Gastroesophageal sphincter (tissue), 4 donors: Measurements from ENCODE around the gene SF3A2. TPM values are rescaled to one million over a fixed set of nuclear protein-coding genes. Genes with fewer than 3 reads are reported as not detected.

ENCODE experiments used
- ATAC-seq: fragments of 150-250 bp; one replicate; pipeline ENCODE4 v1.9.1; 2016; ENCODE audit warnings: mild to moderate bottlenecking, moderate library complexity
- H3K27ac ChIP-seq, 4 donors: fragments of 200-600 bp; sonication (generic) in 3 of 4; 1 replicate in 3 of 4; 2 replicates in 1 of 4; pipeline ENCODE4 v1.5.1; 2016 to 2019
- H3K27me3 ChIP-seq: fragments of 200-600 bp; sonication (generic); one replicate; pipeline ENCODE4 v1.5.1; 2019
- H3K36me3 ChIP-seq, 2 donors: fragments of 200-600 bp; sonication (generic); one replicate each; pipeline ENCODE4 v1.5.1; 2019; ENCODE audit warnings: control low read depth in 1 of 2
- H3K4me1 ChIP-seq, 3 donors: fragments of 200-600 bp; sonication (generic); 1 replicate in 2 of 3; 2 replicates in 1 of 3; pipeline ENCODE4 v1.5.1; 2016 to 2019; ENCODE audit warnings: control low read depth in 2 of 3
- H3K4me3 ChIP-seq, 2 donors: fragments of 200-600 bp; sonication (generic); one replicate each; pipeline ENCODE4 v1.5.1; 2019; ENCODE audit warnings: mild to moderate bottlenecking in 1 of 2, moderate library complexity in 1 of 2
- H3K9me3 ChIP-seq, 3 donors: fragments of 200-600 bp; sonication (generic); one replicate each; pipeline ENCODE4 v1.5.1; 2017 to 2019; ENCODE audit warnings: control low read depth in 2 of 3
- EP300 ChIP-seq: sonication (generic); formaldehyde crosslinking; IDR thresholded peaks from one replicate; pipeline ENCODE4 v1.6.1; 2017; ENCODE audit warnings: antibody characterized with exemption, mild to moderate bottlenecking
- POLR2A ChIP-seq, 2 donors: fragments of 450-650 bp; IDR thresholded peaks; one replicate each; pipeline ENCODE4 v1.6.1; 2017; ENCODE audit warnings: antibody characterized with exemption in 2 of 2, mild to moderate bottlenecking in 2 of 2, moderate library complexity in 1 of 2
- POLR2AphosphoS5 ChIP-seq: sonication (generic); formaldehyde crosslinking; IDR thresholded peaks from one replicate; pipeline ENCODE4 v1.6.1; 2017; ENCODE audit warnings: antibody characterized with exemption
- WGBS, 2 donors: methylation state at CpG; one replicate each; pipeline ENCODE4 v1.1.5; 2018; ENCODE audit warnings: low coverage in 1 of 2; 5-methylcytosine and 5-hydroxymethylcytosine counted together
- total RNA-seq, 4 donors: library from RNA; depleted of rRNA; stranded (reverse); fragments of >200 nt; gene quantifications; one replicate each; pipeline ENCODE4 v1.1.0, GENCODE V29; 2016
- TF ChIP-seq, protein P1 (sequence below), 4 experiments: fragments of 200-600 bp in 2 of 4; fragments of 450-650 bp in 2 of 4; sonication (generic) in 1 of 4; IDR thresholded peaks; one replicate each; pipeline ENCODE4 v1.5.1; 2017 to 2019; ENCODE audit warnings: antibody characterized with exemption in 4 of 4, mild to moderate bottlenecking in 2 of 4, moderate library complexity in 2 of 4

SF3A2 gene
- total RNA-seq, 4 donors from 2014 or later, result 27.5 to 40.3 (median 37.4) TPM

DNA sequence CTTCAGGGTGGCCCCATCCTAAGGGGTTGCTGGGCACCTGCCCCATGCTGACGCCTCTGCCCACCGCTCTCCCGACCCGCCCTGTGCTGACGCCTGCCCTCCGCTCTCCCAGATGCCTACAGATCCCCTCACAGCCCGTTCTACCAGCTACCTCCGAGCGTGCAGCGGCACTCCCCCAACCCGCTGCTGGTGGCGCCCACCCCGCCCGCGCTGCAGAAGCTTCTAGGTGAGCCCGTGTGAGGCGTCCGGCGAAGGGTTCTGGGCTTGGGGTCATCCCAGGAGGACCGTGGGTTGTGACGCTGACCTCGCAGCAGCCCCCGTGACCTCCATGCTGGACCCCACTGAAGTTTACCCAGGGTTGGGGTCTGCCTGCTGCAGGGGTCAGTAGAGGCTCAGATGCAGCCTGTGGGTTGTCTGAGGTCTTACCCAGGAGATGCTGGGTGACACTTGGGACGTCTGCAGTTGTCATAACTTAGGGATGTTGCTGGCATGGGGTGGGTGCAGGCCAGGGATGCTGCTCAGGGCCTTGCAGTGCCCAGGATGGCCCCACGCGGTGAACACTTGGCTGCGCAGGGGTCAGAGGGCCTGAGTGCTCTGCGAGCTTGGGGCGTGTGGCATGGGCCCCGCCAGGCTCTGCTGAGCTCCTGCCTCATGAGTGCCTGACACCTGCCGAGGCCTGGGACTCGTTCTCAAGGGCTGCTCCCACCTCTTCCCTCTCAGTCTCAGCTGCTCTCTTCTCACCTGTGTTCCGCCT lies 25.5 kb upstream of the SF3A2 start:
- Histone ChIP-seq H3K36me3 (peaks cover 0 to 100% of the 10 kb centered on the region in 2 donors), H3K27me3 (no peaks in the 10 kb centered on the region), H3K9me3 (no peaks in the 10 kb centered on the region), H3K4me1 (peaks cover 0 to 15% (median 9%) of the 10 kb centered on the region in 3 donors), H3K4me3 (no peak overlapping the region), H3K27ac (no peak overlapping the region)
- 86% methylated on average over 11 of the region's 33 CpGs; no CpG with 5 or more reads in 1 of the 2 donors for WGBS, 2 donors
- TF ChIP-seq EP300, result no peak
- no peak for ATAC-seq

DNA sequence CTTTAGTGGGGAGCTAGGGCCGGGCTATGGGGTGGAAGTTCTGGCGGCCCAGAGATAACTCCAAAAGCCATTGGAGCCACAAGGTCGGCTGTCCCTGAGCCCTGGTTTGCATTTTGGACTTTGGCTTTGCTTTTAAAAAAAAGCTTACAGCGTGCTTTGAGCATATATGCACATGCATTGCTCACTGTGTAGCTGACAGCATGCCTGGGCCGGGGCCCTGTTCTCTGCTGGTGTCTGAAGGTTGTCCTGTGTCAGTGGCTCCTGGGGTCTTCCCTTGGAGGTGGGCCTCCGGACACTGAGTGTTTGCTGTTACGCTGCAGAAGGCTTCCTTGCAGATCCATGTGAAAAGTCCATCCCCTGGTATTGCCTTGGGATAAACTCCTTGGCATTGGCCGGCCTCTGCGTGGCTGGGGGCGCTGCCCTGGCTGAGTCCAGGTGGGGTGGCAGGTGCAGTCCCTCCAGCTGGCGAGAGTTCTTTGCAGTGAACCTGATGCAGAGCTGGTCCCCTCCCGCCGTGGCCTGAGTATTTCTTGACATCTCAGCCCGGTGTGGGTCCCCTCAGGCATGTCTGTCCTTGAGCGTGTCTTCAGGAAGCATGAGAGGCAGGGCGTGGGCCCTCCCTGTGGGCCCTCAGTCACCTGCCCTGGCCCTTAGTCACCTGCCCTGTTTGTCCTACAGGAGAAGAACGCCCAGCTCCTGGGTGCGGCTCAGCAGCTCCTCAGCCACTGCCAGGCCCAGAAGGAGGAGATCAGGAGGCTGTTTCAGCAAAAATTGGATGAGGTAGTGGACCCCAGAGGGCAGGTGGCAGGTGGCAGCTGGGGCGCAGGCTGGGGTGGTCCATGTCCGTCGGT lies 23.5 kb upstream of the SF3A2 start:
- H3K4me3 ChIP-seq, result no peak overlapping the region
- no peaks in the 10 kb centered on the region for H3K9me3 ChIP-seq
- peaks cover 0 to 11% (median 5%) of the 10 kb centered on the region in 3 donors for H3K4me1 ChIP-seq
- H3K27ac ChIP-seq, result no peak overlapping the region
- no peaks in the 10 kb centered on the region for H3K27me3 ChIP-seq
- 100% methylated on average over 1 of the region's 21 CpGs for WGBS, 2 donors
- no peak for ATAC-seq
- H3K36me3 ChIP-seq, result peaks cover 0 to 100% of the 10 kb centered on the region in 2 donors
- TF ChIP-seq EP300 (no peak), POLR2A (IDR thresholded peaks at IDR 0.05) (no peak), POLR2AphosphoS5 (no peak)
- TF ChIP-seq, protein P1, sequence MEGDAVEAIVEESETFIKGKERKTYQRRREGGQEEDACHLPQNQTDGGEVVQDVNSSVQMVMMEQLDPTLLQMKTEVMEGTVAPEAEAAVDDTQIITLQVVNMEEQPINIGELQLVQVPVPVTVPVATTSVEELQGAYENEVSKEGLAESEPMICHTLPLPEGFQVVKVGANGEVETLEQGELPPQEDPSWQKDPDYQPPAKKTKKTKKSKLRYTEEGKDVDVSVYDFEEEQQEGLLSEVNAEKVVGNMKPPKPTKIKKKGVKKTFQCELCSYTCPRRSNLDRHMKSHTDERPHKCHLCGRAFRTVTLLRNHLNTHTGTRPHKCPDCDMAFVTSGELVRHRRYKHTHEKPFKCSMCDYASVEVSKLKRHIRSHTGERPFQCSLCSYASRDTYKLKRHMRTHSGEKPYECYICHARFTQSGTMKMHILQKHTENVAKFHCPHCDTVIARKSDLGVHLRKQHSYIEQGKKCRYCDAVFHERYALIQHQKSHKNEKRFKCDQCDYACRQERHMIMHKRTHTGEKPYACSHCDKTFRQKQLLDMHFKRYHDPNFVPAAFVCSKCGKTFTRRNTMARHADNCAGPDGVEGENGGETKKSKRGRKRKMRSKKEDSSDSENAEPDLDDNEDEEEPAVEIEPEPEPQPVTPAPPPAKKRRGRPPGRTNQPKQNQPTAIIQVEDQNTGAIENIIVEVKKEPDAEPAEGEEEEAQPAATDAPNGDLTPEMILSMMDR (IDR thresholded peaks at IDR 0.05), result no peak

DNA sequence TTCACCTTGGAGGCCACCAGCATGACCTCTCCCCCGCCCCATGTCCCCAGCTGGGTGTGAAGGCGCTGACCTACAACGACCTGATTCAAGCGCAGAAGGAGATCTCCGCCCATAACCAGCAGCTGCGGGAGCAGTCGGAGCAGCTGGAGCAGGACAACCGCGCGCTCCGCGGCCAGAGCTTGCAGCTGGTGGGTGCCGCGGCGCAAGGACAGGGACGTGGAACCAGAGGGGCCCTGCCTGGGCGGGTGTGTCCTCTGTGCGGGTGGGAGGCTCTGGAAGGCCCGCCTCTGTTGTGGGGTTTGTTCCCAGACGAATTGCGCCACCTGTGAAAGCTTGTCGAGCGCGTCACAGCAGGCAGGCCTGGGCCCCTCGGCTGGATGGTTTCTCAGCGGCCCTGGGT lies 22.8 kb upstream of the SF3A2 start:
- WGBS, 2 donors, result no CpG with 5 or more reads among the region's 26 CpGs
- Histone ChIP-seq H3K4me1 (peaks cover 0 to 4% (median 0%) of the 10 kb centered on the region in 3 donors), H3K27ac (no peak overlapping the region), H3K27me3 (no peaks in the 10 kb centered on the region), H3K36me3 (peaks cover 0 to 100% of the 10 kb centered on the region in 2 donors), H3K4me3 (no peak overlapping the region), H3K9me3 (no peaks in the 10 kb centered on the region)
- no peak for TF ChIP-seq EP300
- ATAC-seq, result no peak

DNA sequence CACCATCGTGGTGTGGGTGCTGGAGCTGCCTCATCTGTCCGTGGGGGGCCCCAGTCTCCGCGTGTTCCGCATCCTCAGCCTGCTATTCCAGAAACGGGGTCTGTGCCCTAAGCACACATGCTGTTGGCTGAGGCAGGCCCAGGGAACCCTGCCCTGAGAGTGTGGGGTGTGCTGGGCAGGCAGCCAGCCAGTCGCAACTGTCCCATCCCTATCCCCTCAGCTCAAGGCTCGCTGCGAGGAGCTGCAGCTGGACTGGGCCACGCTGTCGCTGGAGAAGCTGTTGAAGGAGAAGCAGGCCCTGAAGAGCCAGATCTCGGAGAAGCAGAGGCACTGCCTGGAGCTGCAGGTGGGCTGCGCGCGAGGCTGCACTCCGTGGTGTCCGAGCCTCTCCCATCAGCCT lies 22.4 kb upstream of the SF3A2 start:
- H3K9me3 ChIP-seq, result no peaks in the 10 kb centered on the region
- H3K36me3 ChIP-seq, result peaks cover 0 to 100% of the 10 kb centered on the region in 2 donors
- no peak overlapping the region for H3K27ac ChIP-seq
- 89 to 90% methylated on average over 3 to 5 of the region's 17 CpGs for WGBS, 2 donors
- no peaks in the 10 kb centered on the region for H3K4me1 ChIP-seq
- H3K27me3 ChIP-seq, result no peaks in the 10 kb centered on the region
- TF ChIP-seq POLR2A (IDR thresholded peaks at IDR 0.05) (no peak), EP300 (no peak), POLR2AphosphoS5 (no peak)
- TF ChIP-seq, protein P1 (IDR thresholded peaks at IDR 0.05), result no peak
- H3K4me3 ChIP-seq, result no peak overlapping the region
- no peak for ATAC-seq

DNA sequence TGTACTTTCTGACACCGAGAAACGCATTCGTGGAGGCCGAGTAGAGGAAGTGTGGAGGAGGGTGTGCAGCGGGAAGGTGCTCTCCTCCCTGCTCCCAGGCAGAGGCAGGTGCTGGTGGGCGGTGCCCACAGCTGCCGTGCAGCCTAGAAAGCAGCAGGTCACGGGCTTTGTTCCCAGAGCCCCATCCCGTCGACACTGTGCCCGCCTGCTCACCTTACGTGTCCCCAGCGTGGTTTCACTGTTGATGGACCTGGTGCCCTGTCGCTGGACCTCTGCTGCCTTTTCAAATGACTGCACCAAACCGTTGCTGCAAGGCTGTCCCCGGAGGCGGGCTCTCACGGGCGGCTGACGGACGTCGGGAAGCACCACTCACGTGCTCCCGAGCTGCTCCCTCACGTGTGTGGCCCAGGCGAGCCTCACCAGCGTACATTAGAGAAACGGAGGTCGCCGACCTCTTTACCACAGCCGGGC lies 21.3 kb upstream of the SF3A2 start:
- no peak overlapping the region for H3K27ac ChIP-seq
- H3K4me3 ChIP-seq, result no peak overlapping the region
- no peaks in the 10 kb centered on the region for H3K4me1 ChIP-seq
- H3K27me3 ChIP-seq, result no peaks in the 10 kb centered on the region
- WGBS, 2 donors, result 69 to 90% methylated on average over 5 to 10 of the region's 31 CpGs
- no peak for TF ChIP-seq EP300
- TF ChIP-seq, protein P1 (IDR thresholded peaks at IDR 0.05), result no peak
- H3K36me3 ChIP-seq, result peaks cover 0 to 100% of the 10 kb centered on the region in 2 donors
- ATAC-seq, result no peak
- H3K9me3 ChIP-seq, result no peaks in the 10 kb centered on the region
